SU-DHL-6 (cell line): Measurements from ENCODE around the gene ECI1.

Source experiments
- CTCF ChIP-seq: fragments of 200-600 bp; sonication (generic); IDR thresholded peaks from one replicate; pipeline ENCODE4 v1.5.1; 2017; ENCODE audit warnings: antibody characterized with exemption, mild to moderate bottlenecking, low read length, moderate library complexity; ENCODE audit not compliant: insufficient read depth, poor library complexity, severe bottlenecking
- EZH2phosphoT487 ChIP-seq: fragments of 200-600 bp; sonication (generic), shearing (Covaris generic); conservative IDR thresholded peaks from 2 replicates; pipeline ENCODE4 v1.6.1; 2018; ENCODE audit warnings: mild to moderate bottlenecking, antibody characterized with exemption, low read length, moderate library complexity, mixed read lengths

- TF ChIP-seq CTCF (no peak), EZH2phosphoT487 (no peak)
These were observed 15.6 kb downstream of the ECI1 start for GRCh38 chr16:2235695-2236336.
